ENCODE measurements around the gene PRPS1L1. TPM values are rescaled to one million over a fixed set of nuclear protein-coding genes. Genes with fewer than 3 reads are reported as not detected.

Gene PRPS1L1
- polyA plus RNA-seq, 1 donor (not counting 4 experiments of a cell fraction or from before 2014, with no cell fraction given), result not detected

GRCh38 chr7:18030758-18031157 lies 3.1 kb upstream of the PRPS1L1 start:
- FAIRE-seq, result no peak

GRCh38 chr7:18020138-18020715 lies 7.4 kb downstream of the PRPS1L1 start:
- no peak overlapping the region for H3K9ac ChIP-seq (ENCODE audit: control insufficient read depth, extremely low read depth, insufficient read depth, low read length)
- DNase-seq (ENCODE audit: low read depth, low spot score), result no peak

More at GRCh38 chr7:18030758-18031157, 3.1 kb upstream of the PRPS1L1 start:
- H3K36me3 ChIP-seq (ENCODE audit: control insufficient read depth in 2 of 2, extremely low read depth in 1 of 2, insufficient read depth in 2 of 2, low read length in 2 of 2), result no peaks in the 10 kb centered on the region
- H3K9ac ChIP-seq (ENCODE audit: control insufficient read depth, extremely low read depth, insufficient read depth, low read length), result no peak overlapping the region
- no peak for DNase-seq (ENCODE audit: low read depth, low spot score)
- dilution Hi-C loops (cut with MboI; ENCODE audit: extremely low pct_ligation_motif_present, low sequenced_read_pairs), result no loop called here
- H3K4me1 ChIP-seq (ENCODE audit: control insufficient read depth, extremely low read depth, insufficient read depth, low read length), result no peaks in the 10 kb centered on the region
- no peak overlapping the region for H3K27ac ChIP-seq (ENCODE audit: control insufficient read depth, insufficient read depth, low read length)
- H3K4me3 ChIP-seq (ENCODE audit: control insufficient read depth in 2 of 3, extremely low read depth in 1 of 3, insufficient read depth in 2 of 3, low read depth in 1 of 3, low read length in 3 of 3), result no peak overlapping the region
- no peak overlapping the region for H2AFZ ChIP-seq (ENCODE audit: control insufficient read depth, low read length)
- no peaks in the 10 kb centered on the region for H3K9me3 ChIP-seq (ENCODE audit: control insufficient read depth, low read depth, low read length)
- H4K20me1 ChIP-seq (ENCODE audit: control insufficient read depth, extremely low read depth, insufficient read depth, low read length), result no peaks in the 10 kb centered on the region
- H3K9me1 ChIP-seq (ENCODE audit: control insufficient read depth, extremely low read depth, insufficient read depth, low read length), result no peaks in the 10 kb centered on the region
- no peaks in the 10 kb centered on the region for H3K79me2 ChIP-seq (ENCODE audit: control insufficient read depth, insufficient read depth, low read length)
- TF ChIP-seq EZH2 (IDR thresholded peaks at IDR 0.05; ENCODE audit: low read length), result no peak
- no peak for TF ChIP-seq CTCF (optimal IDR thresholded peaks at IDR 0.05 in 1 of 3, IDR thresholded peaks at IDR 0.05 in 1 of 3, conservative IDR thresholded peaks at IDR 0.05 in 1 of 3; ENCODE audit: extremely low read depth in 1 of 3, insufficient read depth in 2 of 3, low read length in 3 of 3)
- H3K27me3 ChIP-seq (ENCODE audit: control insufficient read depth, extremely low read depth, insufficient read depth, low read length), result no peaks in the 10 kb centered on the region
- no peak overlapping the region for H3K4me2 ChIP-seq (ENCODE audit: control insufficient read depth, extremely low read depth, insufficient read depth, low read depth, low read length)

More at GRCh38 chr7:18020138-18020715, 7.4 kb downstream of the PRPS1L1 start:
- Histone ChIP-seq H2AFZ (ENCODE audit: control insufficient read depth, low read length) (peak overlapping the region; percentile 94), H3K9me3 (ENCODE audit: control insufficient read depth, low read depth, low read length) (no peaks in the 10 kb centered on the region), H3K79me2 (ENCODE audit: control insufficient read depth, insufficient read depth, low read length) (no peaks in the 10 kb centered on the region), H3K27me3 (ENCODE audit: control insufficient read depth, extremely low read depth, insufficient read depth, low read length) (no peaks in the 10 kb centered on the region), H3K9me1 (ENCODE audit: control insufficient read depth, extremely low read depth, insufficient read depth, low read length) (no peaks in the 10 kb centered on the region), H3K27ac (ENCODE audit: control insufficient read depth, insufficient read depth, low read length) (no peak overlapping the region), H3K36me3 (ENCODE audit: control insufficient read depth in 2 of 2, extremely low read depth in 1 of 2, insufficient read depth in 2 of 2, low read length in 2 of 2) (no peaks in the 10 kb centered on the region), H3K4me2 (ENCODE audit: control insufficient read depth, extremely low read depth, insufficient read depth, low read depth, low read length) (no peak overlapping the region), H4K20me1 (ENCODE audit: control insufficient read depth, extremely low read depth, insufficient read depth, low read length) (no peaks in the 10 kb centered on the region), H3K4me1 (ENCODE audit: control insufficient read depth, extremely low read depth, insufficient read depth, low read length) (peaks cover 10% of the 10 kb centered on the region), H3K4me3 (ENCODE audit: control insufficient read depth in 2 of 3, extremely low read depth in 1 of 3, insufficient read depth in 2 of 3, low read depth in 1 of 3, low read length in 3 of 3) (no peak overlapping the region)
- dilution Hi-C loops (cut with MboI; ENCODE audit: extremely low pct_ligation_motif_present, low sequenced_read_pairs), result no loop called here
- FAIRE-seq, result no peak
- TF ChIP-seq EZH2 (IDR thresholded peaks at IDR 0.05; ENCODE audit: low read length), result no peak
- TF ChIP-seq CTCF (optimal IDR thresholded peaks at IDR 0.05 in 1 of 3, IDR thresholded peaks at IDR 0.05 in 1 of 3, conservative IDR thresholded peaks at IDR 0.05 in 1 of 3; ENCODE audit: extremely low read depth in 1 of 3, insufficient read depth in 2 of 3, low read length in 3 of 3), result no peak
